Astrocyte (in vitro differentiated cells and primary cell): ENCODE results near the gene SLC43A2.

Source experiments
- EZH2 ChIP-seq: IDR thresholded peaks from 2 replicates; pipeline ENCODE4 v1.6.1; 2012; ENCODE audit warnings: mild to moderate bottlenecking, low read length, inconsistent platforms; ENCODE audit not compliant: insufficient read depth
- TF ChIP-seq, protein P1 (sequence below): IDR thresholded peaks from 2 replicates; pipeline ENCODE4 v1.5.1; 2011; ENCODE audit warnings: low read depth, mild to moderate bottlenecking, inconsistent platforms, low read length, moderate library complexity; ENCODE audit not compliant: insufficient read depth

DNA sequence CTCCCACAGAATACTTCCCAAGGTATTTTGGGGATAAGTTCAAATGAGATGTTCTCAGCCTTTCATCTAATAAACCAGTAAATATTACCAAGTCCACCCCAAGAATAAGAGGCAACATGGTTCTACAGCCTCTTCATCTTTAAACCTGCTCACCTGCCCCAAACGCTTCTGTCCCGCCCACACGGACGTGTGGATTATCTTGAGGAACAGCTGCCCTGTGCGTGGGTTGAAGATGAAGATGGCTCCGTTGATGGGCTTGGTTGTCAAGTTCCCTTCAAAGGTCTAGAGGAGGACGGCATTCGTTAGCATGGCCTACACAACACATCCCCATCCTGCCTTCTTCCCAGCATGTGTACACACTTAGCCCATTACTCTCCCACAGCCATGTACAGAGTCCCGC lies 29.5 kb upstream of the SLC43A2 start:
- TF ChIP-seq, protein P1, sequence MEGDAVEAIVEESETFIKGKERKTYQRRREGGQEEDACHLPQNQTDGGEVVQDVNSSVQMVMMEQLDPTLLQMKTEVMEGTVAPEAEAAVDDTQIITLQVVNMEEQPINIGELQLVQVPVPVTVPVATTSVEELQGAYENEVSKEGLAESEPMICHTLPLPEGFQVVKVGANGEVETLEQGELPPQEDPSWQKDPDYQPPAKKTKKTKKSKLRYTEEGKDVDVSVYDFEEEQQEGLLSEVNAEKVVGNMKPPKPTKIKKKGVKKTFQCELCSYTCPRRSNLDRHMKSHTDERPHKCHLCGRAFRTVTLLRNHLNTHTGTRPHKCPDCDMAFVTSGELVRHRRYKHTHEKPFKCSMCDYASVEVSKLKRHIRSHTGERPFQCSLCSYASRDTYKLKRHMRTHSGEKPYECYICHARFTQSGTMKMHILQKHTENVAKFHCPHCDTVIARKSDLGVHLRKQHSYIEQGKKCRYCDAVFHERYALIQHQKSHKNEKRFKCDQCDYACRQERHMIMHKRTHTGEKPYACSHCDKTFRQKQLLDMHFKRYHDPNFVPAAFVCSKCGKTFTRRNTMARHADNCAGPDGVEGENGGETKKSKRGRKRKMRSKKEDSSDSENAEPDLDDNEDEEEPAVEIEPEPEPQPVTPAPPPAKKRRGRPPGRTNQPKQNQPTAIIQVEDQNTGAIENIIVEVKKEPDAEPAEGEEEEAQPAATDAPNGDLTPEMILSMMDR, result no peak
- no peak for TF ChIP-seq EZH2
